ENCODE results near the gene CDK6. TPM values are rescaled to one million over a fixed set of nuclear protein-coding genes. Genes with fewer than 3 reads are reported as not detected.

The CDK6 gene
- total and polyA plus RNA-seq, 2 experiments from 2014 or later, result 7.4 to 23.7 TPM

DNA sequence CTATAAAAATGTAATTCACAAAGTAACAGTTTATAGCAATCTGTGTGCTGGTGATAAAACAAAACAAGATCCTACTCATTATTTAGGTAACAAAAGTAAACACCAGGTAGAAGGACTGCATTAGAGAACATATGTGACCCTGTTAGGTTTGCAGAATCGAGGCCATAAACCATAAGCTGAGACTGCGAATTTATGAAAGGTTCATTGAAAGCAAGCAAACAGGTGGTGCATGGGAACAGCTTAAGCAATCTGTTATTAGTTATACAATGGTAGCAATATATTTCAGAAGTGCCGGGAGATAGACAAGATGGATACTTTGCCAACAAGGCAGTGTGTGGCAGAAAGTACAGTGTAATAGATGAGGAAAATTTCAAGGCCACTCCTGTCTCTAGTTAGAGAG is 222.7 kb downstream of the CDK6 start (continued):
- no peak for TF ChIP-seq CREB1 (CRISPR knock-in tag; IDR thresholded peaks at IDR 0.05; ENCODE audit: low read depth)
- no peak for TF ChIP-seq EZH2 (IDR thresholded peaks at IDR 0.05; ENCODE audit: low read depth, unreplicated experiment)
- TF ChIP-seq, protein P1, sequence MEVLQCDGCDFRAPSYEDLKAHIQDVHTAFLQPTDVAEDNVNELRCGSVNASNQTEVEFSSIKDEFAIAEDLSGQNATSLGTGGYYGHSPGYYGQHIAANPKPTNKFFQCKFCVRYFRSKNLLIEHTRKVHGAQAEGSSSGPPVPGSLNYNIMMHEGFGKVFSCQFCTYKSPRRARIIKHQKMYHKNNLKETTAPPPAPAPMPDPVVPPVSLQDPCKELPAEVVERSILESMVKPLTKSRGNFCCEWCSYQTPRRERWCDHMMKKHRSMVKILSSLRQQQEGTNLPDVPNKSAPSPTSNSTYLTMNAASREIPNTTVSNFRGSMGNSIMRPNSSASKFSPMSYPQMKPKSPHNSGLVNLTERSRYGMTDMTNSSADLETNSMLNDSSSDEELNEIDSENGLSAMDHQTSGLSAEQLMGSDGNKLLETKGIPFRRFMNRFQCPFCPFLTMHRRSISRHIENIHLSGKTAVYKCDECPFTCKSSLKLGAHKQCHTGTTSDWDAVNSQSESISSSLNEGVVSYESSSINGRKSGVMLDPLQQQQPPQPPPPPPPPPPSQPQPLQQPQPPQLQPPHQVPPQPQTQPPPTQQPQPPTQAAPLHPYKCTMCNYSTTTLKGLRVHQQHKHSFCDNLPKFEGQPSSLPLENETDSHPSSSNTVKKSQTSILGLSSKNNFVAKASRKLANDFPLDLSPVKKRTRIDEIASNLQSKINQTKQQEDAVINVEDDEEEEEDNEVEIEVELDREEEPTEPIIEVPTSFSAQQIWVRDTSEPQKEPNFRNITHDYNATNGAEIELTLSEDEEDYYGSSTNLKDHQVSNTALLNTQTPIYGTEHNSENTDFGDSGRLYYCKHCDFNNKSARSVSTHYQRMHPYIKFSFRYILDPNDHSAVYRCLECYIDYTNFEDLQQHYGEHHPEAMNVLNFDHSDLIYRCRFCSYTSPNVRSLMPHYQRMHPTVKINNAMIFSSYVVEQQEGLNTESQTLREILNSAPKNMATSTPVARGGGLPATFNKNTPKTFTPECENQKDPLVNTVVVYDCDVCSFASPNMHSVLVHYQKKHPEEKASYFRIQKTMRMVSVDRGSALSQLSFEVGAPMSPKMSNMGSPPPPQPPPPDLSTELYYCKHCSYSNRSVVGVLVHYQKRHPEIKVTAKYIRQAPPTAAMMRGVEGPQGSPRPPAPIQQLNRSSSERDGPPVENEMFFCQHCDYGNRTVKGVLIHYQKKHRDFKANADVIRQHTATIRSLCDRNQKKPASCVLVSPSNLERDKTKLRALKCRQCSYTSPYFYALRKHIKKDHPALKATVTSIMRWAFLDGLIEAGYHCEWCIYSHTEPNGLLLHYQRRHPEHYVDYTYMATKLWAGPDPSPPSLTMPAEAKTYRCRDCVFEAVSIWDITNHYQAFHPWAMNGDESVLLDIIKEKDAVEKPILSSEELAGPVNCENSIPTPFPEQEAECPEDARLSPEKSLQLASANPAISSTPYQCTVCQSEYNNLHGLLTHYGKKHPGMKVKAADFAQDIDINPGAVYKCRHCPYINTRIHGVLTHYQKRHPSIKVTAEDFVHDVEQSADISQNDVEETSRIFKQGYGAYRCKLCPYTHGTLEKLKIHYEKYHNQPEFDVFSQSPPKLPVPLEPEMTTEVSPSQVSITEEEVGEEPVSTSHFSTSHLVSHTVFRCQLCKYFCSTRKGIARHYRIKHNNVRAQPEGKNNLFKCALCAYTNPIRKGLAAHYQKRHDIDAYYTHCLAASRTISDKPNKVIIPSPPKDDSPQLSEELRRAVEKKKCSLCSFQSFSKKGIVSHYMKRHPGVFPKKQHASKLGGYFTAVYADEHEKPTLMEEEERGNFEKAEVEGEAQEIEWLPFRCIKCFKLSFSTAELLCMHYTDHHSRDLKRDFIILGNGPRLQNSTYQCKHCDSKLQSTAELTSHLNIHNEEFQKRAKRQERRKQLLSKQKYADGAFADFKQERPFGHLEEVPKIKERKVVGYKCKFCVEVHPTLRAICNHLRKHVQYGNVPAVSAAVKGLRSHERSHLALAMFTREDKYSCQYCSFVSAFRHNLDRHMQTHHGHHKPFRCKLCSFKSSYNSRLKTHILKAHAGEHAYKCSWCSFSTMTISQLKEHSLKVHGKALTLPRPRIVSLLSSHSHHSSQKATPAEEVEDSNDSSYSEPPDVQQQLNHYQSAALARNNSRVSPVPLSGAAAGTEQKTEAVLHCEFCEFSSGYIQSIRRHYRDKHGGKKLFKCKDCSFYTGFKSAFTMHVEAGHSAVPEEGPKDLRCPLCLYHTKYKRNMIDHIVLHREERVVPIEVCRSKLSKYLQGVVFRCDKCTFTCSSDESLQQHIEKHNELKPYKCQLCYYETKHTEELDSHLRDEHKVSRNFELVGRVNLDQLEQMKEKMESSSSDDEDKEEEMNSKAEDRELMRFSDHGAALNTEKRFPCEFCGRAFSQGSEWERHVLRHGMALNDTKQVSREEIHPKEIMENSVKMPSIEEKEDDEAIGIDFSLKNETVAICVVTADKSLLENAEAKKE (CRISPR knock-in tag; IDR thresholded peaks at IDR 0.05), result no peak

DNA sequence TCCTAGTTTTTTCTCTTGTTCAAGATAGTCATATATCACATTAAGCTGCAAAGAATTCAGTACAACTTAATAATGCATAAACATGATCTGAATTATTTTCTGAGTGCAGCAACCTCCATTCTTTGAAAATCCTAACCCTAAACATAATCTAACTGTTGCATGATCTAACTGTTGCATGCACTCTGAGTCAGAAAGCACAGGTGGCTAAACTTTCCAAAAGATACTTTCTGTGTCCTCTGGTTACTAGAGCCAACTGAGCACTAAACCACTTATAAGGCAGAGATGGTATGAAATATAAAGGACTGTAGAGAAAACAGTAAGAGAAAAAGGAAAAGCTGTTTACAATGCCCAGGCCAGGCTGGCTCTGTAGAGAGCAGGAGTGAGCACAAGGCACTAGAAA is 223.2 kb downstream of the CDK6 start:
- no peaks in the 10 kb centered on the region for H3K36me3 ChIP-seq (ENCODE audit: insufficient read depth)
- H3K9me2 ChIP-seq (ENCODE audit: insufficient read depth), result no peaks in the 10 kb centered on the region
- Mint-ChIP-seq H3K27ac (no peak overlapping the region), H3K36me3 (ENCODE audit: low read depth) (no peaks in the 10 kb centered on the region), H3K4me1 (peaks cover 12% of the 10 kb centered on the region; the same call in 2 of the 3 replicates), H3K9me3 (no peaks in the 10 kb centered on the region), H3K4me3 (no peak overlapping the region), H3K27me3 (ENCODE audit: insufficient read depth, low read depth, poor library complexity) (no peaks in the 10 kb centered on the region)
- ATAC-seq (no peak), DNase-seq (ENCODE audit: low spot score) (no peak)
- H3K4me2 ChIP-seq, result no peak overlapping the region
- H3F3A ChIP-seq (replicated peaks; ENCODE audit: low read depth), result no peaks in the 10 kb centered on the region
- no peaks in the 10 kb centered on the region for H3K79me2 ChIP-seq (replicated peaks; ENCODE audit: insufficient read depth)
- no peaks in the 10 kb centered on the region for H3K27me3 ChIP-seq (ENCODE audit: insufficient read depth)
- H3K4me1 ChIP-seq (ENCODE audit: insufficient read depth), result peaks cover under 1% of the 10 kb centered on the region; the same call in 1 of the 2 replicates
- no peak overlapping the region for H3K4me3 ChIP-seq
- H3K27ac ChIP-seq (ENCODE audit: low read depth), result no peak overlapping the region
- no peak overlapping the region for H2AFZ ChIP-seq
- H4K20me1 ChIP-seq (replicated peaks; ENCODE audit: insufficient read depth), result no peaks in the 10 kb centered on the region
- TF ChIP-seq ZNF114 (CRISPR knock-in tag; IDR thresholded peaks at IDR 0.05) (no peak), EZH2 (IDR thresholded peaks at IDR 0.05; ENCODE audit: low read depth, unreplicated experiment) (no peak), JUNB (IDR thresholded peaks at IDR 0.05; ENCODE audit: unreplicated experiment) (no peak), ZNF331 (CRISPR knock-in tag; IDR thresholded peaks at IDR 0.05; ENCODE audit: low read depth) (no peak), EZH2phosphoT487 (IDR thresholded peaks at IDR 0.05; ENCODE audit: unreplicated experiment) (no peak), CREB1 (CRISPR knock-in tag; IDR thresholded peaks at IDR 0.05; ENCODE audit: low read depth) (no peak), STAT1 (IDR thresholded peaks at IDR 0.05; ENCODE audit: unreplicated experiment) (no peak)
- TF ChIP-seq, protein P2, sequence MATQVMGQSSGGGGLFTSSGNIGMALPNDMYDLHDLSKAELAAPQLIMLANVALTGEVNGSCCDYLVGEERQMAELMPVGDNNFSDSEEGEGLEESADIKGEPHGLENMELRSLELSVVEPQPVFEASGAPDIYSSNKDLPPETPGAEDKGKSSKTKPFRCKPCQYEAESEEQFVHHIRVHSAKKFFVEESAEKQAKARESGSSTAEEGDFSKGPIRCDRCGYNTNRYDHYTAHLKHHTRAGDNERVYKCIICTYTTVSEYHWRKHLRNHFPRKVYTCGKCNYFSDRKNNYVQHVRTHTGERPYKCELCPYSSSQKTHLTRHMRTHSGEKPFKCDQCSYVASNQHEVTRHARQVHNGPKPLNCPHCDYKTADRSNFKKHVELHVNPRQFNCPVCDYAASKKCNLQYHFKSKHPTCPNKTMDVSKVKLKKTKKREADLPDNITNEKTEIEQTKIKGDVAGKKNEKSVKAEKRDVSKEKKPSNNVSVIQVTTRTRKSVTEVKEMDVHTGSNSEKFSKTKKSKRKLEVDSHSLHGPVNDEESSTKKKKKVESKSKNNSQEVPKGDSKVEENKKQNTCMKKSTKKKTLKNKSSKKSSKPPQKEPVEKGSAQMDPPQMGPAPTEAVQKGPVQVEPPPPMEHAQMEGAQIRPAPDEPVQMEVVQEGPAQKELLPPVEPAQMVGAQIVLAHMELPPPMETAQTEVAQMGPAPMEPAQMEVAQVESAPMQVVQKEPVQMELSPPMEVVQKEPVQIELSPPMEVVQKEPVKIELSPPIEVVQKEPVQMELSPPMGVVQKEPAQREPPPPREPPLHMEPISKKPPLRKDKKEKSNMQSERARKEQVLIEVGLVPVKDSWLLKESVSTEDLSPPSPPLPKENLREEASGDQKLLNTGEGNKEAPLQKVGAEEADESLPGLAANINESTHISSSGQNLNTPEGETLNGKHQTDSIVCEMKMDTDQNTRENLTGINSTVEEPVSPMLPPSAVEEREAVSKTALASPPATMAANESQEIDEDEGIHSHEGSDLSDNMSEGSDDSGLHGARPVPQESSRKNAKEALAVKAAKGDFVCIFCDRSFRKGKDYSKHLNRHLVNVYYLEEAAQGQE (IDR thresholded peaks at IDR 0.05; ENCODE audit: unreplicated experiment), result no peak
- TF ChIP-seq, protein P3, sequence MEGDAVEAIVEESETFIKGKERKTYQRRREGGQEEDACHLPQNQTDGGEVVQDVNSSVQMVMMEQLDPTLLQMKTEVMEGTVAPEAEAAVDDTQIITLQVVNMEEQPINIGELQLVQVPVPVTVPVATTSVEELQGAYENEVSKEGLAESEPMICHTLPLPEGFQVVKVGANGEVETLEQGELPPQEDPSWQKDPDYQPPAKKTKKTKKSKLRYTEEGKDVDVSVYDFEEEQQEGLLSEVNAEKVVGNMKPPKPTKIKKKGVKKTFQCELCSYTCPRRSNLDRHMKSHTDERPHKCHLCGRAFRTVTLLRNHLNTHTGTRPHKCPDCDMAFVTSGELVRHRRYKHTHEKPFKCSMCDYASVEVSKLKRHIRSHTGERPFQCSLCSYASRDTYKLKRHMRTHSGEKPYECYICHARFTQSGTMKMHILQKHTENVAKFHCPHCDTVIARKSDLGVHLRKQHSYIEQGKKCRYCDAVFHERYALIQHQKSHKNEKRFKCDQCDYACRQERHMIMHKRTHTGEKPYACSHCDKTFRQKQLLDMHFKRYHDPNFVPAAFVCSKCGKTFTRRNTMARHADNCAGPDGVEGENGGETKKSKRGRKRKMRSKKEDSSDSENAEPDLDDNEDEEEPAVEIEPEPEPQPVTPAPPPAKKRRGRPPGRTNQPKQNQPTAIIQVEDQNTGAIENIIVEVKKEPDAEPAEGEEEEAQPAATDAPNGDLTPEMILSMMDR (conservative IDR thresholded peaks at IDR 0.05; ENCODE audit: low read depth in 2 of 2), result no peak
